Karpas-422 (cell line): ENCODE results near the gene ETV5. TPM values are rescaled to one million over a fixed set of nuclear protein-coding genes. Genes with fewer than 3 reads are reported as not detected.

Source experiments
- DNase-seq: peaks from one replicate; pipeline ENCODE4 v3.0.0-alpha.2; 2015
- H2AFZ ChIP-seq: fragments of 200-600 bp; sonication (generic); 2 replicates; pipeline ENCODE4 v1.6.1; 2014; ENCODE audit warnings: antibody characterized with exemption, low read length, mixed read lengths
- H3K27ac ChIP-seq: fragments of 200-600 bp; sonication (generic); 2 replicates; pipeline ENCODE4 v1.5.1; 2014; ENCODE audit warnings: mild to moderate bottlenecking, low read length, moderate library complexity
- H3K27me3 ChIP-seq: fragments of 200-600 bp; sonication (generic); 2 replicates; pipeline ENCODE4 v1.6.1; 2014; ENCODE audit warnings: low read length, mixed read lengths
- H3K36me3 ChIP-seq: fragments of 200-600 bp; sonication (generic); 2 replicates; pipeline ENCODE4 v1.6.1; 2014; ENCODE audit warnings: low read length, mixed read lengths; ENCODE audit not compliant: insufficient read depth
- H3K4me1 ChIP-seq: fragments of 200-600 bp; sonication (generic); 2 replicates; pipeline ENCODE4 v1.6.1; 2014; ENCODE audit warnings: mild to moderate bottlenecking, low read length, mixed read lengths
- H3K4me2 ChIP-seq: fragments of 200-600 bp; sonication (generic); 2 replicates; pipeline ENCODE4 v1.6.1; 2014; ENCODE audit warnings: low read length, low read depth, mild to moderate bottlenecking; ENCODE audit not compliant: poor library complexity, severe bottlenecking
- H3K4me3 ChIP-seq: fragments of 200-600 bp; sonication (generic); 2 replicates; pipeline ENCODE4 v1.5.1; 2014; ENCODE audit warnings: mild to moderate bottlenecking, antibody characterized with exemption, low read length, mixed read lengths
- H3K79me2 ChIP-seq: fragments of 200-600 bp; sonication (generic); 2 replicates; pipeline ENCODE4 v1.6.1; 2014; ENCODE audit warnings: mild to moderate bottlenecking, low read length, mixed read lengths
- H3K9ac ChIP-seq: fragments of 200-600 bp; sonication (generic); 2 replicates; pipeline ENCODE4 v1.6.0; 2014; ENCODE audit warnings: low read length
- H3K9me2 ChIP-seq: fragments of 200-600 bp; sonication (generic), shearing (Covaris generic); replicated peaks from 2 replicates; pipeline ENCODE4 v1.6.0; 2014; ENCODE audit warnings: mild to moderate bottlenecking, low read length, moderate library complexity; ENCODE audit not compliant: insufficient read depth
- H3K9me3 ChIP-seq: fragments of 300-700, 200-600 bp; sonication (generic); 2 replicates; pipeline ENCODE4 v1.6.1; 2014; ENCODE audit warnings: low read length, mixed read lengths
- H4K20me1 ChIP-seq: fragments of 200-600 bp; sonication (generic); 2 replicates; pipeline ENCODE4 v1.6.1; 2014; ENCODE audit warnings: mild to moderate bottlenecking, antibody characterized with exemption, low read length, low read depth; ENCODE audit not compliant: insufficient read depth
- total RNA-seq: library from RNA; depleted of rRNA; stranded (reverse); fragments of >200 nt; shearing (Covaris generic); gene quantifications from 2 replicates; pipeline ENCODE4 v1.2.3, GENCODE V29; 2014; ENCODE audit warnings: low replicate concordance; rRNA removed

The ETV5 gene
- total RNA-seq: 85.1 and 111 TPM in 2 replicates

- peak; percentile 100 for DNase-seq
- Histone ChIP-seq H3K4me2 (peak within 1 kb of the TSS; percentile 91), H3K27ac (peak within 1 kb of the TSS; percentile 84), H4K20me1 (peaks cover 9% of the 10 kb centered on the region; the same call in 1 of the 2 replicates), H3K9me2 (no peaks in the 10 kb centered on the region), H3K4me3 (peak within 1 kb of the TSS; percentile 76), H2AFZ (peak within 1 kb of the TSS; percentile 96), H3K79me2 (peaks cover 24% of the 10 kb centered on the region), H3K4me1 (peaks cover 40% of the 10 kb centered on the region), H3K36me3 (0 out of 2 replicates have a peak, but pooled peaks cover 4% of the 10 kb centered on the region), H3K27me3 (no peaks in the 10 kb centered on the region), H3K9ac (peak within 1 kb of the TSS; percentile 82), H3K9me3 (no peaks in the 10 kb centered on the region)
These were observed at the start of gene ETV5 for GRCh38 chr3:186108941-186109865. TSS of gene ETV5 (minus strand) at chr3:186109089. CDS start at chr3:186105868, 3,221 bp downstream.

- Histone ChIP-seq H3K36me3 (no peaks in the 10 kb centered on the region), H2AFZ (no peak overlapping the region), H3K9me3 (no peaks in the 10 kb centered on the region), H3K79me2 (no peaks in the 10 kb centered on the region), H4K20me1 (no peaks in the 10 kb centered on the region), H3K4me3 (no peak overlapping the region), H3K4me1 (peaks cover 26% of the 10 kb centered on the region), H3K4me2 (no peak overlapping the region), H3K9me2 (no peaks in the 10 kb centered on the region), H3K9ac (no peak overlapping the region), H3K27me3 (no peaks in the 10 kb centered on the region), H3K27ac (no peak overlapping the region)
- DNase-seq: no peak
These were observed 45.8 kb upstream of the ETV5 start for GRCh38 chr3:186154641-186155040.

GRCh38 chr3:186152889-186153292 is 44.0 kb upstream of the ETV5 start:
- DNase-seq: peak; percentile 89
- peak overlapping the region; percentile 43 for H3K4me2 ChIP-seq
- H2AFZ ChIP-seq: 0 out of 2 replicates have a peak overlapping the region, but pooled peaks have one; percentile 2
- H3K9me3 ChIP-seq: no peaks in the 10 kb centered on the region
- H3K9ac ChIP-seq: no peak overlapping the region
- no peaks in the 10 kb centered on the region for H3K79me2 ChIP-seq
- H3K36me3 ChIP-seq: no peaks in the 10 kb centered on the region
- peak overlapping the region; percentile 31; the same call in 1 of the 2 replicates for H3K27ac ChIP-seq
- no peaks in the 10 kb centered on the region for H3K27me3 ChIP-seq
- no peaks in the 10 kb centered on the region for H3K9me2 ChIP-seq
- H3K4me3 ChIP-seq: 0 out of 2 replicates have a peak overlapping the region, but pooled peaks have one; percentile 48
- no peaks in the 10 kb centered on the region for H4K20me1 ChIP-seq
- H3K4me1 ChIP-seq: peaks cover 26% of the 10 kb centered on the region

DNA sequence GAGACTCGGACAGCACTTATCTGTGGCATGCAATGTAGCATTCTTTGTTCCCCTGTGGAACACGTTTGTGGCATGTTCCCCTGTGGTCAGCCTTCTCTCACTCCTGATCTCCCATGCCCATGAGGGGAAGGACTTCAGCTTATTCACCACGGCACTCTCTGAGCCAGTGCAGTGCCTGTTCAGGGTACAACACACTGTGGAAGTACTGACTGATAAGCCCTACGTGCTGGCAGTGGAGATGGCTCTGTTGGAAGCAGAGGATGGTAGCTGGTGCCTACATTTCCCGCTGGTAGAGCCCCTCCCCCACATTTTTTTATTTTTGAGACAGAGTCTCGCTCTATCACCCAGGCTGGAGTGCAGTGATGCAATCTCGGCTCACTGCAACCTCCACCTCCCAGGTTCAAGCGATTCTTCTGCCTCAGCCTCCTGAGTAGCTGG is 43.5 kb upstream of the ETV5 start:
- Histone ChIP-seq H2AFZ (peak overlapping the region; percentile 49; the same call in 1 of the 2 replicates), H3K9me3 (no peaks in the 10 kb centered on the region), H3K27ac (no peak overlapping the region), H3K27me3 (no peaks in the 10 kb centered on the region), H3K4me1 (peaks cover 26% of the 10 kb centered on the region), H3K36me3 (no peaks in the 10 kb centered on the region), H3K9ac (peak overlapping the region; percentile 40; the same call in 1 of the 2 replicates), H3K4me2 (peak overlapping the region; percentile 43), H4K20me1 (no peaks in the 10 kb centered on the region), H3K4me3 (peak overlapping the region; percentile 48; the same call in 1 of the 2 replicates), H3K9me2 (no peaks in the 10 kb centered on the region), H3K79me2 (no peaks in the 10 kb centered on the region)
- no peak for DNase-seq

- Histone ChIP-seq H3K4me1 (peaks cover 26% of the 10 kb centered on the region), H3K4me3 (no peak overlapping the region), H4K20me1 (no peaks in the 10 kb centered on the region), H3K9ac (no peak overlapping the region), H3K9me2 (no peaks in the 10 kb centered on the region), H3K79me2 (no peaks in the 10 kb centered on the region), H3K4me2 (no peak overlapping the region), H3K27ac (no peak overlapping the region), H2AFZ (no peak overlapping the region), H3K9me3 (no peaks in the 10 kb centered on the region), H3K27me3 (no peaks in the 10 kb centered on the region), H3K36me3 (no peaks in the 10 kb centered on the region)
- DNase-seq: no peak
These were observed 42.4 kb upstream of the ETV5 start for GRCh38 chr3:186151077-186151971.

DNA sequence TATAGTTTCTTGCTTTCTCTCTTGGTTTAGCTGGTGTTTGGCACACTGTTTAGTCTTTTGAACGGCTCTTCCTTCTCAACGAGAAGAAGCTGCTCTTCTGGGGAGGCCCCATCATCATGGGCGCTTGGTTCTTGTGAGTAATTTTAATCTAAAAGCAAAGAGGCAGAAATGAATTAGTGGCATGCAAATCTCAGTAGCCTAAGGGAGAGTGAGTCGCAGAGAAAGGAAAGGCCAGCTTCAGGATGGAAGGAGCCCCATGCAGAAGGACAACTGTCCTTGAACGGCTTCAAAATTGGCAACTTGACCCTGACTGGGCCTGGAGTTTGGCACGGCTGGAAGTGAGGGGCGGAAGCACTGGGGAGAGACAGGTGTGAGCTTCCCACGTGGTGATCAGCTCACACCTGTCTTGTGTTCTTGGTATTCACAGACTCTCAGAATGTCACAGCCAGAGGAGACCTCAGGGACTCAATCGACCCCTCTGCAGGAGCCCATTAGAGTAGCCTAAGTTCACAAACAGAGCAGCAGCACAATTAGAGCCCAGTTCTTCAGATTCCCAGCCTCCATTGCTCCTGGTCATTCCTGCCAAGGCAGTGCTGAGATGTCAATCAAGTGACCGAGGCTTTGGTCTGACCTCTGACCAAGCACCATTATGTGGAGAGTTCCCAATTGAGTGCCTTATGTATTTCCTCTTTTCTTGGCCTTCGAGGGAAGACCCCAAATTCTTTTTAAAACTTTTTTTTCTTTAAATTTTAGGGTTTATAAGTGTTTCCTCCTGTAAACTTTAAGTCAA is 41.3 kb upstream of the ETV5 start:
- no peaks in the 10 kb centered on the region for H3K27me3 ChIP-seq
- H3K27ac ChIP-seq: no peak overlapping the region
- H3K36me3 ChIP-seq: no peaks in the 10 kb centered on the region
- H2AFZ ChIP-seq: no peak overlapping the region
- H3K9me2 ChIP-seq: no peaks in the 10 kb centered on the region
- DNase-seq: no peak
- no peak overlapping the region for H3K4me2 ChIP-seq
- peaks cover 26% of the 10 kb centered on the region for H3K4me1 ChIP-seq
- no peaks in the 10 kb centered on the region for H3K79me2 ChIP-seq
- H3K9ac ChIP-seq: no peak overlapping the region
- H4K20me1 ChIP-seq: no peaks in the 10 kb centered on the region
- H3K4me3 ChIP-seq: no peak overlapping the region
- no peaks in the 10 kb centered on the region for H3K9me3 ChIP-seq

- Histone ChIP-seq H3K9me3 (no peaks in the 10 kb centered on the region), H3K9ac (no peak overlapping the region), H3K27me3 (no peaks in the 10 kb centered on the region), H3K4me2 (no peak overlapping the region), H3K9me2 (no peaks in the 10 kb centered on the region), H2AFZ (no peak overlapping the region), H3K36me3 (no peaks in the 10 kb centered on the region), H3K27ac (no peak overlapping the region), H3K4me3 (no peak overlapping the region), H4K20me1 (no peaks in the 10 kb centered on the region), H3K79me2 (no peaks in the 10 kb centered on the region), H3K4me1 (peaks cover 26% of the 10 kb centered on the region)
- DNase-seq: no peak
These were observed 40.6 kb upstream of the ETV5 start for GRCh38 chr3:186149319-186149960.
